K562 (cell line): ENCODE results near the gene UBE2L6. TPM values are rescaled to one million over a fixed set of nuclear protein-coding genes. Genes with fewer than 3 reads are reported as not detected.

Experiments
- CBX8 ChIP-seq: fragments of 200-600 bp; sonication (generic); IDR thresholded peaks from 2 replicates; pipeline ENCODE4 v1.6.1; 2012; ENCODE audit warnings: borderline replicate concordance, mixed run types, low read depth, mild to moderate bottlenecking, moderate library complexity, mixed read lengths, low read length, control low read depth, inconsistent platforms; ENCODE audit not compliant: poor library complexity, severe bottlenecking; ENCODE audit errors: extremely low read depth
- ERF ChIP-seq: fragments of 450-650 bp; formaldehyde crosslinking; IDR thresholded peaks from 2 replicates; pipeline ENCODE4 v1.4.0; 2020; ENCODE audit warnings: mild to moderate bottlenecking, mixed read lengths
- JUN ChIP-seq, 2 experiments: sonication (generic) in 1 of 2; formaldehyde crosslinking in 1 of 2; IDR thresholded peaks; 2 replicates each; pipeline versions ENCODE4 v1.6.1 to v1.8.0; 2012 to 2022; ENCODE audit warnings: borderline replicate concordance in 2 of 2, mild to moderate bottlenecking in 2 of 2, improper control_type of control experiment in 1 of 2, low read depth in 1 of 2, low read length in 1 of 2, missing genetic modification reagents in 1 of 2
- NONO ChIP-seq, 2 experiments: fragments of 200-400 bp in 1 of 2; fragments of 450-650 bp in 1 of 2; formaldehyde crosslinking in 1 of 2; IDR thresholded peaks; 2 replicates each; pipeline ENCODE4 v1.6.1; 2017; ENCODE audit warnings: low read depth in 2 of 2, mild to moderate bottlenecking in 2 of 2, moderate library complexity in 2 of 2, low read length in 1 of 2
- PHF21A ChIP-seq: fragments of 450-650 bp; IDR thresholded peaks from 2 replicates; pipeline ENCODE4 v1.6.1; 2017; ENCODE audit warnings: low read depth, borderline replicate concordance
- POLR2AphosphoS5 ChIP-seq: IDR thresholded peaks from 2 replicates; pipeline ENCODE4 v1.6.1; 2011; ENCODE audit warnings: mild to moderate bottlenecking, low read depth, low read length, moderate library complexity; ENCODE audit not compliant: control insufficient read depth, insufficient read depth
- SAP30 ChIP-seq: fragments of 200-600 bp; sonication (generic); IDR thresholded peaks from 2 replicates; pipeline ENCODE4 v1.6.1; 2012; ENCODE audit warnings: borderline replicate concordance, low read depth, mild to moderate bottlenecking, moderate library complexity, low read length, control low read depth, inconsistent platforms; ENCODE audit not compliant: insufficient read depth, poor library complexity, severe bottlenecking
- SMAD4 ChIP-seq: fragments of 250-450 bp; sonication (Bioruptor Pico); conservative IDR thresholded peaks from 2 replicates; pipeline ENCODE4 v1.8.0; 2021; ENCODE audit warnings: inconsistent platforms, mild to moderate bottlenecking, moderate library complexity
- TAF9B ChIP-seq: fragments of 450-650 bp; IDR thresholded peaks from 2 replicates; pipeline ENCODE4 v1.6.1; 2018; ENCODE audit warnings: mild to moderate bottlenecking; ENCODE audit not compliant: partially characterized antibody
- TCF7L2 ChIP-seq: fragments of 150-350 bp; IDR thresholded peaks from 2 replicates; pipeline ENCODE4 v1.6.1; 2016; ENCODE audit warnings: low read depth, mild to moderate bottlenecking, low read length, moderate library complexity
- TOE1 ChIP-seq, 2 experiments: fragments of 450-650 bp in 1 of 2; sonication (generic) in 1 of 2; formaldehyde crosslinking in 1 of 2; IDR thresholded peaks; 2 replicates each; pipeline versions ENCODE4 v1.7.1 to v1.8.0; 2016 to 2022; ENCODE audit warnings: borderline replicate concordance in 2 of 2, mild to moderate bottlenecking in 2 of 2, antibody characterized with exemption in 1 of 2, inconsistent platforms in 1 of 2, low read depth in 1 of 2, missing genetic modification reagents in 1 of 2, moderate library complexity in 1 of 2
- ZC3H11A ChIP-seq: IDR thresholded peaks from 2 replicates; pipeline ENCODE4 v1.6.1; 2012; ENCODE audit warnings: low read depth, low read length, improper control_type of control experiment
- ZNF584 ChIP-seq: fragments of 200-800 bp; sonication (Bioruptor generic); IDR thresholded peaks from 2 replicates; pipeline ENCODE4 v1.6.1; 2016; ENCODE audit warnings: low read depth, mild to moderate bottlenecking, missing genetic modification characterization, missing compliant biosample characterization
- ZNF778 ChIP-seq: fragments of 450-650 bp; formaldehyde crosslinking; IDR thresholded peaks from 2 replicates; pipeline ENCODE4 v1.4.0; 2020; ENCODE audit warnings: mild to moderate bottlenecking, moderate library complexity
- polyA plus RNA-seq, 8 experiments: library from polyadenylated mRNA; depleted of rRNA in 4 of 8; stranded (reverse) in 5 of 8; unstranded in 3 of 8; fragments of >200 nt; fragmentation: Nextera tagmentation in 2 of 8; fragmentation: Illumina TruSeq in 1 of 8; extraction: Ambion mirVana in 2 of 8; extraction: Trizol in 1 of 8; gene quantifications; 2 replicates each; pipeline versions ENCODE4 v1.2.1 to v1.2.3, GENCODE V29; 2011 to 2014; ENCODE audit warnings: inconsistent platforms in 1 of 8, missing spikeins in 1 of 8
- total RNA-seq, 7 experiments: library from RNA; depleted of rRNA in 6 of 7; stranded (reverse); fragments of >200 nt in 6 of 7; fragmentation: Illumina TruSeq in 2 of 7; extraction: Trizol in 2 of 7; gene quantifications; 2 replicates each; pipeline versions ENCODE4 v1.2.1 to v1.2.3, GENCODE V29; 2011 to 2021; ENCODE audit warnings: low replicate concordance in 1 of 7
- TF ChIP-seq, protein P1 (sequence below): fragments of 250-450 bp; sonication (Bioruptor Pico); IDR thresholded peaks from 2 replicates; pipeline ENCODE4 v1.9.0; 2021; ENCODE audit warnings: mild to moderate bottlenecking, inconsistent platforms
- TF ChIP-seq, protein P2 (sequence below): fragments of 450-650 bp; formaldehyde crosslinking; conservative IDR thresholded peaks from 2 replicates; pipeline ENCODE4 v1.4.0; 2022; ENCODE audit warnings: mild to moderate bottlenecking, missing genetic modification characterization
- TF ChIP-seq, protein P3 (sequence below): fragments of 450-650 bp; IDR thresholded peaks from 2 replicates; pipeline ENCODE4 v1.6.1; 2016; ENCODE audit warnings: mild to moderate bottlenecking

UBE2L6 gene
- total and polyA plus RNA-seq, 9 of the 15 experiments (the other 6 are each of a cell fraction or from before 2014, with no cell fraction given), result 5.9 to 24.9 (median 9.7) TPM

DNA sequence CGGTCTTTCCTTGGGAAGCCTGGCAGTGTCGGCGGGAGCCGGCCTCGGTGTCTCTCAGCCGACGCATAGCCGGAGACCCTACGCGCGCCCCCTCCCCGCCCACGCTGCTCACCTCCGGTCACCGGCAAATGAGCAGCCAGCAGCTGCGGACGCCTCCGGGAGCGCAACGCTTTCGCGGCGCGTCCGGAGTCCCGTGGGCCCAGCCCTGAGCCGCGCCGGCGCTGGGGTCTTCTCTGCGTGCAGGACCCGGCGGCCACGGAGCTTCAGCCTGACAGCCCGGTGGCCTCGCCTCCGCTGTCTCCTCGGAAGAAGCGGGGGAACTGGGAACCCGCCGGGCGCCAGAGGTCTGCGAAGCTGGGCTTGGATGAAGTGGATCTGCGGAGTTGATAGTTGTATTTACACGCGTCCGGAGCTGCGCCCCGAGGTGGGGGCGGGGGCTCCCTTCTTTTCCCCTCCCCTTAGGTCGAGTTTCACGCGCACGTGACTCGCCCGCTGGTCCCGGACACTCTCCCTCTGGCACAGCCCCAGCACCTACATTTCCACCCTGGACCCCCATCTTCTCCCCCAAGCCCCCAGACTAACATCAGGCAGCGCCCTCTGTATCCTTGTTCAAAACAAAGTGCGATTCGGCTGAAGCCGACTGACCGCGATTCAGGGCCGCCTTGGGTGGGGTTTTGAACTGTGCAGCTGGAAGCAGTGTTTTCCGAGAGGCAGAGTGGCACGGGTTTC lies 52.0 kb downstream of the UBE2L6 start, which contains the start of gene SLC43A1 (continued):
- TF ChIP-seq SMAD4 (CRISPR knock-in tag) (no peak), NONO (IDR thresholded peaks at IDR 0.05; ENCODE audit: low read depth in 2 of 2, low read length in 1 of 2) (peak in 1 of 2 experiments; percentile 24; a peak in 1 of 4 replicates), CBX8 (no peak), TOE1 (IDR thresholded peaks at IDR 0.05; ENCODE audit: borderline replicate concordance) (peak; percentile 93), TOE1 (CRISPR knock-in tag; IDR thresholded peaks at IDR 0.05; ENCODE audit: borderline replicate concordance, low read depth) (no peak), SAP30 (no peak), ZNF584 (CRISPR knock-in tag) (no peak), JUN (IDR thresholded peaks at IDR 0.05; ENCODE audit: borderline replicate concordance, low read depth, low read length) (no peak), JUN (CRISPR knock-in tag; IDR thresholded peaks at IDR 0.05; ENCODE audit: borderline replicate concordance) (no peak), ZC3H11A (no peak), TAF9B (peak; percentile 31), ZNF778 (CRISPR knock-in tag) (no peak), TCF7L2 (no peak), POLR2AphosphoS5 (peak; percentile 53; the same call in 1 of the 2 replicates), ERF (CRISPR knock-in tag) (no peak), PHF21A (no peak)
- TF ChIP-seq, protein P1, sequence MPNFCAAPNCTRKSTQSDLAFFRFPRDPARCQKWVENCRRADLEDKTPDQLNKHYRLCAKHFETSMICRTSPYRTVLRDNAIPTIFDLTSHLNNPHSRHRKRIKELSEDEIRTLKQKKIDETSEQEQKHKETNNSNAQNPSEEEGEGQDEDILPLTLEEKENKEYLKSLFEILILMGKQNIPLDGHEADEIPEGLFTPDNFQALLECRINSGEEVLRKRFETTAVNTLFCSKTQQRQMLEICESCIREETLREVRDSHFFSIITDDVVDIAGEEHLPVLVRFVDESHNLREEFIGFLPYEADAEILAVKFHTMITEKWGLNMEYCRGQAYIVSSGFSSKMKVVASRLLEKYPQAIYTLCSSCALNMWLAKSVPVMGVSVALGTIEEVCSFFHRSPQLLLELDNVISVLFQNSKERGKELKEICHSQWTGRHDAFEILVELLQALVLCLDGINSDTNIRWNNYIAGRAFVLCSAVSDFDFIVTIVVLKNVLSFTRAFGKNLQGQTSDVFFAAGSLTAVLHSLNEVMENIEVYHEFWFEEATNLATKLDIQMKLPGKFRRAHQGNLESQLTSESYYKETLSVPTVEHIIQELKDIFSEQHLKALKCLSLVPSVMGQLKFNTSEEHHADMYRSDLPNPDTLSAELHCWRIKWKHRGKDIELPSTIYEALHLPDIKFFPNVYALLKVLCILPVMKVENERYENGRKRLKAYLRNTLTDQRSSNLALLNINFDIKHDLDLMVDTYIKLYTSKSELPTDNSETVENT (CRISPR knock-in tag), result no peak
- TF ChIP-seq, protein P2, sequence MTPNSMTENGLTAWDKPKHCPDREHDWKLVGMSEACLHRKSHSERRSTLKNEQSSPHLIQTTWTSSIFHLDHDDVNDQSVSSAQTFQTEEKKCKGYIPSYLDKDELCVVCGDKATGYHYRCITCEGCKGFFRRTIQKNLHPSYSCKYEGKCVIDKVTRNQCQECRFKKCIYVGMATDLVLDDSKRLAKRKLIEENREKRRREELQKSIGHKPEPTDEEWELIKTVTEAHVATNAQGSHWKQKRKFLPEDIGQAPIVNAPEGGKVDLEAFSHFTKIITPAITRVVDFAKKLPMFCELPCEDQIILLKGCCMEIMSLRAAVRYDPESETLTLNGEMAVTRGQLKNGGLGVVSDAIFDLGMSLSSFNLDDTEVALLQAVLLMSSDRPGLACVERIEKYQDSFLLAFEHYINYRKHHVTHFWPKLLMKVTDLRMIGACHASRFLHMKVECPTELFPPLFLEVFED (CRISPR knock-in tag), result no peak
- TF ChIP-seq, protein P3, sequence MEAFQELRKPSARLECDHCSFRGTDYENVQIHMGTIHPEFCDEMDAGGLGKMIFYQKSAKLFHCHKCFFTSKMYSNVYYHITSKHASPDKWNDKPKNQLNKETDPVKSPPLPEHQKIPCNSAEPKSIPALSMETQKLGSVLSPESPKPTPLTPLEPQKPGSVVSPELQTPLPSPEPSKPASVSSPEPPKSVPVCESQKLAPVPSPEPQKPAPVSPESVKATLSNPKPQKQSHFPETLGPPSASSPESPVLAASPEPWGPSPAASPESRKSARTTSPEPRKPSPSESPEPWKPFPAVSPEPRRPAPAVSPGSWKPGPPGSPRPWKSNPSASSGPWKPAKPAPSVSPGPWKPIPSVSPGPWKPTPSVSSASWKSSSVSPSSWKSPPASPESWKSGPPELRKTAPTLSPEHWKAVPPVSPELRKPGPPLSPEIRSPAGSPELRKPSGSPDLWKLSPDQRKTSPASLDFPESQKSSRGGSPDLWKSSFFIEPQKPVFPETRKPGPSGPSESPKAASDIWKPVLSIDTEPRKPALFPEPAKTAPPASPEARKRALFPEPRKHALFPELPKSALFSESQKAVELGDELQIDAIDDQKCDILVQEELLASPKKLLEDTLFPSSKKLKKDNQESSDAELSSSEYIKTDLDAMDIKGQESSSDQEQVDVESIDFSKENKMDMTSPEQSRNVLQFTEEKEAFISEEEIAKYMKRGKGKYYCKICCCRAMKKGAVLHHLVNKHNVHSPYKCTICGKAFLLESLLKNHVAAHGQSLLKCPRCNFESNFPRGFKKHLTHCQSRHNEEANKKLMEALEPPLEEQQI, result no peak
